ENCODE data around the gene CCDC97. TPM values are rescaled to one million over a fixed set of nuclear protein-coding genes. Genes with fewer than 3 reads are reported as not detected.
"Not testable (repeated sequence)": the region's sequence is repeated elsewhere in the genome, so short reads cannot be mapped to it uniquely, and the experiment has no call there.

CCDC97 gene
- total and polyA plus RNA-seq, 5 donors = 12.2 to 22.2 (median 18.1) TPM

- no peak overlapping the region for H3K4me3 ChIP-seq (ENCODE audit: low read length)
These were observed 31.9 kb downstream of the CCDC97 start for GRCh38 chr19:41341669-41342490.

GRCh38 chr19:41344162-41344561 is 34.2 kb downstream of the CCDC97 start:
- intact Hi-C loops (cut with DNase I) = no loop called here
- no peak overlapping the region for H3K4me3 ChIP-seq (ENCODE audit: low read length)
- H3K27ac ChIP-seq (ENCODE audit: low read length) = no peak overlapping the region
- 96% methylated on average over 2 of the region's 2 CpGs for WGBS
- H3K27me3 ChIP-seq (ENCODE audit: control insufficient read depth, insufficient read depth) = no peaks in the 10 kb centered on the region
- DNase-seq = peak in 1 of 3 donors; percentile 7
- H3K9me3 ChIP-seq (ENCODE audit: control insufficient read depth, low read length) = no peaks in the 10 kb centered on the region
- no peaks in the 10 kb centered on the region for H3K4me1 ChIP-seq (ENCODE audit: control insufficient read depth, insufficient read depth, low read length)
- no peak for ATAC-seq

More at GRCh38 chr19:41341669-41342490, 31.9 kb downstream of the CCDC97 start:
- ATAC-seq (peak; percentile 34 to 42), DNase-seq (peak in 2 of 3 donors; percentile 44 to 57)
- Histone ChIP-seq H3K4me1 (ENCODE audit: control insufficient read depth, insufficient read depth, low read length) (no peaks in the 10 kb centered on the region), H3K27ac (ENCODE audit: low read length) (no peak overlapping the region), H3K9me3 (ENCODE audit: control insufficient read depth, low read length) (no peaks in the 10 kb centered on the region), H3K27me3 (ENCODE audit: control insufficient read depth, insufficient read depth) (no peaks in the 10 kb centered on the region)
- intact Hi-C loops (cut with DNase I) = no loop called here
- WGBS = 85% methylated on average over 20 of the region's 20 CpGs

- WGBS = 90% methylated on average over 9 of the region's 9 CpGs
- H3K4me1 ChIP-seq (ENCODE audit: control insufficient read depth, insufficient read depth, low read length); H3K4me3 ChIP-seq (ENCODE audit: low read length); H3K27me3 ChIP-seq (ENCODE audit: control insufficient read depth, insufficient read depth); H3K27ac ChIP-seq (ENCODE audit: low read length); H3K9me3 ChIP-seq (ENCODE audit: control insufficient read depth, low read length); ATAC-seq; intact Hi-C loops (cut with DNase I): not testable (repeated sequence)
- peak in 1 of 3 donors; percentile 18 for DNase-seq
These were observed 36.9 kb downstream of the CCDC97 start for GRCh38 chr19:41346916-41347315.

DNA sequence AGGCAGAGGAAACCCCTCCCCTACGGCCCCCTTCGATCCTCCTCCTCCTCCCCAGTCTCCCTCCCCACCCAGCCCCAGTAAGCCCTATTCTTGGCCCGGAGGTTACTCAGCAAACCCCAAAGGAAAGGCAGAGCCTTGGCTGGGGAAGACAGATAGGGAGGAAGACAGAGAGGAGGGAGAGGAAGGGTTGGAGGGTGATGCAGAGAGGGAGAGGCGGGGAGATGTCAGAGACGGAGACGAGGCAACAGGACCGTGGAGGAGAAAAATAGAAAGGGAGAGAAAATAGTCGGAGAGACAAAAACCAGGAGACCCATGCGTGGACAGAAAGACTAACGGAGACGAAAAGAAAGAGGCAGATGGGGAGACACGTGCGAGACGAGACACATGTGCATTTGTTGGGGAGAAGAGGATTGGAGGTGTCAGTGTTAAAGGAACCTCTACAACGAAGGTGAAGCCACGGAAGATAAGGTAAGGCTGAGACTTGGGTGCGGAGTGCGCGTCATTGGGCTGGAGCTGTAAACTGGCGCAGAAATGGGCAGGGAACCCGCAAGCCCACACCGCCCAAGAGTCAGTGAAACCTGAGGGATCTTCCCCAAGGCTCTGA is 40.9 kb downstream of the CCDC97 start:
- Histone ChIP-seq H3K4me1 (ENCODE audit: control insufficient read depth, insufficient read depth, low read length) (peaks cover 3% of the 10 kb centered on the region), H3K4me3 (ENCODE audit: low read length) (peak overlapping the region; percentile 93), H3K27me3 (ENCODE audit: control insufficient read depth, insufficient read depth) (no peaks in the 10 kb centered on the region), H3K27ac (ENCODE audit: low read length) (peak overlapping the region; percentile 31), H3K9me3 (ENCODE audit: control insufficient read depth, low read length) (no peaks in the 10 kb centered on the region)
- intact Hi-C loops (cut with DNase I) = loop anchor here in 1 of 4 donors (10.0 kb wide), 1 partner anchor 84 kb away; the partner anchor contains the start of gene DMAC2
- peak in 1 of 2 donors; percentile 10 for ATAC-seq
- 8% methylated on average over 22 of the region's 22 CpGs for WGBS
- peak; percentile 28 to 63 (median 43) for DNase-seq

- WGBS = under 1% methylated on average over 58 of the region's 58 CpGs
- Histone ChIP-seq H3K9me3 (ENCODE audit: control insufficient read depth, low read length) (no peaks in the 10 kb centered on the region), H3K27me3 (ENCODE audit: control insufficient read depth, insufficient read depth) (no peaks in the 10 kb centered on the region), H3K27ac (ENCODE audit: low read length) (peak overlapping the region; percentile 54), H3K4me1 (ENCODE audit: control insufficient read depth, insufficient read depth, low read length) (peaks cover 3% of the 10 kb centered on the region), H3K4me3 (ENCODE audit: low read length) (peak overlapping the region; percentile 93)
- peak; percentile 79 to 91 (median 90) for DNase-seq
- intact Hi-C loops (cut with DNase I) = loop anchor here in 1 of 4 donors (10.0 kb wide), 1 partner anchor 83 kb away; the partner anchor contains the start of gene DMAC2
- peak; percentile 75 to 79 for ATAC-seq
These were observed 41.6 kb downstream of the CCDC97 start for GRCh38 chr19:41351339-41352245.

- peak overlapping the region; percentile 8 for H3K27ac ChIP-seq (ENCODE audit: low read length)
- 2% methylated on average over 12 of the region's 12 CpGs for WGBS
- peak overlapping the region; percentile 93 for H3K4me3 ChIP-seq (ENCODE audit: low read length)
- no peaks in the 10 kb centered on the region for H3K9me3 ChIP-seq (ENCODE audit: control insufficient read depth, low read length)
- intact Hi-C loops (cut with DNase I) = loop anchor here in 1 of 4 donors (10.0 kb wide), 1 partner anchor 83 kb away; the partner anchor contains the start of gene DMAC2
- no peaks in the 10 kb centered on the region for H3K27me3 ChIP-seq (ENCODE audit: control insufficient read depth, insufficient read depth)
- ATAC-seq (no peak), DNase-seq (no peak)
- H3K4me1 ChIP-seq (ENCODE audit: control insufficient read depth, insufficient read depth, low read length) = peaks cover 3% of the 10 kb centered on the region
These were observed 42.3 kb downstream of the CCDC97 start for GRCh38 chr19:41352279-41352608.

DNA sequence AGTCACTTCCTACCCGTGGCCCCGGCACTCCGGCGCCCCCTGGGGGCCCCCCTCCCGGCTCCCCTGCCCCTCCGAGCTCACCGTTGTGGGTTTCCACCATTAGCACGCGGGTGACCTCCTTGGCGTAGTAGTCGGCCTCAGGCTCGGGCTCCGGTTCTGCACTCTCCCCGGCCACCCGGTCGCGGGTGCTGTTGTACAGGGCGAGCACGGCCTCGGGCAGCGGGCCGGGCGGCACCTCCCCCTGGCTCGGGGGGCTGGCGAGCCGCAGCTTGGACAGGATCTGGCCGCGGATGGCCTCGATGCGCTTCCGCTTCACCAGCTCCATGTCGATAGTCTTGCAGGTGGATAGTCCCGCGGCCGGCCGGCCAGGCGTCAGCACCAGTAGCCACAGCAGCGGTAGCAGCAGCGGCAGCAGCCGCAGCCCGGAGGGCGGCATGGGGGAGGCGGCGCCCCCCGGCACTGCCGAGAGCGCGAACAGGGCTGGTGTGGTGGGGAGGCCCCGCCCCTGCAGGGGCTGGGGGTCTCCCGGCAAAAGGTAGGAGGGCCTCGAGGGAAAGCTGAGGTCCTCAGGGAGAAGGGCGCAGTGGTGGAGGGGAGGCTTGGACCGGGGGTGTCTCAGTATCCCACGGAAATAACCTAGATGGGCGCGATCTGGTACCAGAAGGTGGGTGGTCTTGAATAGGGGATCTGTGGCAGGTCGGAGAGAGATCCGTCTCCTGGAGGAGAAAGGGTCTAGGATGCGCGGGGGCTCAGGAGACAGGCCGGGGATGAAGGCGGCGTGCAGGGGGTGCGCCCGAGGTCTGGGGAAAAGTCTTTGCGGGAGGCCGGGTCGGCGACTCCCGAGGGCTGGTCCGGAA is 42.9 kb downstream of the CCDC97 start:
- no peaks in the 10 kb centered on the region for H3K27me3 ChIP-seq (ENCODE audit: control insufficient read depth, insufficient read depth)
- peaks cover 3% of the 10 kb centered on the region for H3K4me1 ChIP-seq (ENCODE audit: control insufficient read depth, insufficient read depth, low read length)
- peak overlapping the region; percentile 79 for H3K27ac ChIP-seq (ENCODE audit: low read length)
- H3K4me3 ChIP-seq (ENCODE audit: low read length) = peak overlapping the region; percentile 93
- WGBS = under 1% methylated on average over 71 of the region's 71 CpGs
- ATAC-seq = peak; percentile 15 to 30
- peak; percentile 72 to 91 (median 87) for DNase-seq
- H3K9me3 ChIP-seq (ENCODE audit: control insufficient read depth, low read length) = no peaks in the 10 kb centered on the region
- intact Hi-C loops (cut with DNase I) = loop anchor here in 1 of 4 donors (10.0 kb wide), 1 partner anchor 82 kb away; the partner anchor contains the start of gene DMAC2

- WGBS = under 1% methylated on average over 78 of the region's 78 CpGs
- no peaks in the 10 kb centered on the region for H3K27me3 ChIP-seq (ENCODE audit: control insufficient read depth, insufficient read depth)
- peak within 1 kb of the TSS; percentile 79 for H3K27ac ChIP-seq (ENCODE audit: low read length)
- intact Hi-C loops (cut with DNase I) = loop anchor here in 1 of 4 donors (10.0 kb wide), 1 partner anchor 81 kb away; the partner anchor contains the start of gene DMAC2
- peak within 1 kb of the TSS; percentile 93 for H3K4me3 ChIP-seq (ENCODE audit: low read length)
- H3K9me3 ChIP-seq (ENCODE audit: control insufficient read depth, low read length) = no peaks in the 10 kb centered on the region
- ATAC-seq = peak; percentile 71 to 83
- H3K4me1 ChIP-seq (ENCODE audit: control insufficient read depth, insufficient read depth, low read length) = peaks cover 3% of the 10 kb centered on the region
- peak; percentile 90 to 97 (median 96) for DNase-seq
These were observed 43.7 kb downstream of the CCDC97 start, which contains the start of gene TGFB1 for GRCh38 chr19:41353466-41354342. TSS of gene TGFB1 (minus strand) at chr19:41353922. CDS start at chr19:41353044, 878 bp downstream.

DNA sequence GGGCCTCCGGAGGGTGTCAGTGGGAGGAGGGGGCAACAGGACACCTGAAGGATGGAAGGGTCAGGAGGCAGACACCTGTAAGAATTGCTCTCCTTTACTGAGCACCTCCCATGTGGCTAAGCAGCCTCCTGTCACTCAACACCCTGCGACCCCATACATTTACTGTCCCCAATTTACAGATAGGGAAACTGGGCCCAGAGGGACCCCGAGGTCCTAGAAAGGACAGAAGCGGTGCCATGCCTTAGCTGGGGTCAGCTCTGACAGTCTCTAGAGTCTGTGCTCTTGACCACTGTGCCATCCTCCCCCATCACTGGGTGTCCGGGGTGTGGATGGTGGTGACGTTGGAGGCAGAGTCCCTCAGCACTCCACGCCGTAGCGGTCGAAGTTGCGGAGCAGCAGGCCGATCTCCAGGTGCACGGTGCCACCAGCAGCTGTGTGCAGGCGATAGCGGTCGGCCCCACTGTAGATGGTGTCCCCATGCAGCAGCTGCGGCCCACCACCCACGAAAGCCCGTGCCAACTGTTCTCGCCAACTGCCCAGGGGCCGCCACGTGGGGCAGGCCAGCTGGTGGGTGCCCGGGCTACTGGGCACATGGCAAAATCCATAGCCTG is 44.5 kb downstream of the CCDC97 start:
- ATAC-seq (no peak), DNase-seq (peak in 2 of 3 donors; percentile 66 to 69)
- Histone ChIP-seq H3K4me1 (ENCODE audit: control insufficient read depth, insufficient read depth, low read length) (peaks cover 3% of the 10 kb centered on the region), H3K9me3 (ENCODE audit: control insufficient read depth, low read length) (no peaks in the 10 kb centered on the region), H3K27me3 (ENCODE audit: control insufficient read depth, insufficient read depth) (no peaks in the 10 kb centered on the region), H3K27ac (ENCODE audit: low read length) (no peak overlapping the region), H3K4me3 (ENCODE audit: low read length) (peak overlapping the region; percentile 93)
- WGBS = 88% methylated on average over 23 of the region's 23 CpGs
- intact Hi-C loops (cut with DNase I) = loop anchor here in 1 of 4 donors (10.0 kb wide), 1 partner anchor 80 kb away; the partner anchor contains the start of gene DMAC2

All from right cardiac atrium (tissue), 5 donors.